GM18907 (cell line): ENCODE measurements around the gene CNTNAP5.

ENCODE experiments used
- ATAC-seq: cut with Tn5 transposase; IDR thresholded peaks from one replicate; pipeline ENCODE4 v1.9.1; 2021; ENCODE audit warnings: mild to moderate bottlenecking, moderate library complexity; ENCODE audit not compliant: unreplicated experiment

CNTNAP5 gene

GRCh38 chr2:124959581-124959980, 934.5 kb downstream of the CNTNAP5 start:
- no peak for ATAC-seq

GRCh38 chr2:124961132-124961531, 936.0 kb downstream of the CNTNAP5 start:
- ATAC-seq: no peak
